Karpas-422 (cell line): Measurements from ENCODE around the gene KRTAP15-1. TPM values are rescaled to one million over a fixed set of nuclear protein-coding genes. Genes with fewer than 3 reads are reported as not detected.

Experiments used
- DNase-seq: peaks from one replicate; pipeline ENCODE4 v3.0.0-alpha.2; 2015
- H2AFZ ChIP-seq: fragments of 200-600 bp; sonication (generic); 2 replicates; pipeline ENCODE4 v1.6.1; 2014; ENCODE audit warnings: antibody characterized with exemption, low read length, mixed read lengths
- H3K27ac ChIP-seq: fragments of 200-600 bp; sonication (generic); 2 replicates; pipeline ENCODE4 v1.5.1; 2014; ENCODE audit warnings: mild to moderate bottlenecking, low read length, moderate library complexity
- H3K27me3 ChIP-seq: fragments of 200-600 bp; sonication (generic); 2 replicates; pipeline ENCODE4 v1.6.1; 2014; ENCODE audit warnings: low read length, mixed read lengths
- H3K36me3 ChIP-seq: fragments of 200-600 bp; sonication (generic); 2 replicates; pipeline ENCODE4 v1.6.1; 2014; ENCODE audit warnings: low read length, mixed read lengths; ENCODE audit not compliant: insufficient read depth
- H3K4me1 ChIP-seq: fragments of 200-600 bp; sonication (generic); 2 replicates; pipeline ENCODE4 v1.6.1; 2014; ENCODE audit warnings: mild to moderate bottlenecking, low read length, mixed read lengths
- H3K4me2 ChIP-seq: fragments of 200-600 bp; sonication (generic); 2 replicates; pipeline ENCODE4 v1.6.1; 2014; ENCODE audit warnings: low read length, low read depth, mild to moderate bottlenecking; ENCODE audit not compliant: poor library complexity, severe bottlenecking
- H3K4me3 ChIP-seq: fragments of 200-600 bp; sonication (generic); 2 replicates; pipeline ENCODE4 v1.5.1; 2014; ENCODE audit warnings: mild to moderate bottlenecking, antibody characterized with exemption, low read length, mixed read lengths
- H3K79me2 ChIP-seq: fragments of 200-600 bp; sonication (generic); 2 replicates; pipeline ENCODE4 v1.6.1; 2014; ENCODE audit warnings: mild to moderate bottlenecking, low read length, mixed read lengths
- H3K9ac ChIP-seq: fragments of 200-600 bp; sonication (generic); 2 replicates; pipeline ENCODE4 v1.6.0; 2014; ENCODE audit warnings: low read length
- H3K9me2 ChIP-seq: fragments of 200-600 bp; sonication (generic), shearing (Covaris generic); replicated peaks from 2 replicates; pipeline ENCODE4 v1.6.0; 2014; ENCODE audit warnings: mild to moderate bottlenecking, low read length, moderate library complexity; ENCODE audit not compliant: insufficient read depth
- H3K9me3 ChIP-seq: fragments of 300-700, 200-600 bp; sonication (generic); 2 replicates; pipeline ENCODE4 v1.6.1; 2014; ENCODE audit warnings: low read length, mixed read lengths
- H4K20me1 ChIP-seq: fragments of 200-600 bp; sonication (generic); 2 replicates; pipeline ENCODE4 v1.6.1; 2014; ENCODE audit warnings: mild to moderate bottlenecking, antibody characterized with exemption, low read length, low read depth; ENCODE audit not compliant: insufficient read depth
- total RNA-seq: library from RNA; depleted of rRNA; stranded (reverse); fragments of >200 nt; shearing (Covaris generic); gene quantifications from 2 replicates; pipeline ENCODE4 v1.2.3, GENCODE V29; 2014; ENCODE audit warnings: low replicate concordance; rRNA removed

The KRTAP15-1 gene, protein sequence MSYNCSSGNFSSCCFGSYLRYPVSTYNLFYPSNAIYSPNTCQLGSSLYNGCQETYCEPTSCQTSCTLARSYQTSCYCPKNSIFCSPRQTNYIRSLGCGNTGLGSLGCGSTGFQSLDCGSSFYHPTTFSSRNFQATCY
- not detected in 2 replicates for total RNA-seq

DNA sequence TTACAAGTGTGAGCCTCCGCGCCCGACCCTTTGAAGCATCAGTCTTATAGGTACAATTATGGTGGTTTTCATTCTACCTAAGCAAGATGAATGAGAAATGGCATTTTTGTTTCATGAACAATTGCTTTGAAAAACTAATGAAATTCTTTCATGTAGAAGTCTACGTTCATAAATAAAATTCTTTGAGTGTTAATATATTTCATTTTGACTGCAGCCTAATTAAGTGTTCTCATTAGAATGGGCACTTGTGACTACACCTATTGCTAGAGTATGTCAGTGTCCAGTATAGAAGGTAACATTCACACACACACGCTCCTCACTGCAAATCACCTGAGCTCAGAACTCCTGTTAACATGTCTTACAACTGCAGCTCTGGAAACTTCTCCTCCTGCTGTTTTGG is at the start of gene KRTAP15-1:
TSS of gene KRTAP15-1 (plus strand) at position 301 of the 400 bp plus-strand sequence. CDS start at position 354, 53 bp downstream.
- H2AFZ ChIP-seq, result no peak within 1 kb of the TSS
- H3K9me2 ChIP-seq, result no peaks in the 10 kb centered on the region
- H3K4me1 ChIP-seq, result no peaks in the 10 kb centered on the region
- H3K27me3 ChIP-seq, result no peaks in the 10 kb centered on the region
- H3K9me3 ChIP-seq, result no peaks in the 10 kb centered on the region
- no peak within 1 kb of the TSS for H3K4me3 ChIP-seq
- H3K79me2 ChIP-seq, result no peaks in the 10 kb centered on the region
- no peak within 1 kb of the TSS for H3K9ac ChIP-seq
- DNase-seq, result no peak
- H3K36me3 ChIP-seq, result no peaks in the 10 kb centered on the region
- H4K20me1 ChIP-seq, result no peaks in the 10 kb centered on the region
- H3K27ac ChIP-seq, result no peak within 1 kb of the TSS
- no peak within 1 kb of the TSS for H3K4me2 ChIP-seq

DNA sequence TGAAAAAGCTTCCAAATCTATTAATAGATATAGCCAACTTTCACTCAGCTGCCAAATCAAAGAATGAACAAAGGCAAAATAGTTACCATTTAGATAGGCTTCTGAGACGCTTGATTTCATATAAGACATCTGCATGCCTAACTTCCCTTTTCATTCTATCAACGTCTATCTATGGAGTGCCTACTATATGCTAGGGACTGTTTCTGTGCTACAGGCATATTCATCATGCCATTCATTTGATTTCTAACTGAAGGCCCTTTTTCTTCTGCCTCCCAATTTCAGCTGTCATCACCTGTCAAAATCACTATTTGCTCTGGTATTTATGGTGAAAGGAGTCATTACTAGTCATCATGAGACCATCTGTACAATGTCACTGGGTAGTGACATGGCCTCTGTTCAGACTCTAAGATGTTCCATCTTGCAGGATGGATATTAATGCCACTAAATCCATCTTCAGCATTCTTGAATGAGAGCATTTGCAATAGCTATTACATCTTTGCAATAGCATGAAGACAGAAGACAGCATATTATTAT is 48.5 kb upstream of the KRTAP15-1 start:
- no peak overlapping the region for H3K4me2 ChIP-seq
- H3K27me3 ChIP-seq, result no peaks in the 10 kb centered on the region
- H3K9me2 ChIP-seq, result no peaks in the 10 kb centered on the region
- H3K4me3 ChIP-seq, result no peak overlapping the region
- no peak for DNase-seq
- H3K79me2 ChIP-seq, result no peaks in the 10 kb centered on the region
- H2AFZ ChIP-seq, result no peak overlapping the region
- no peaks in the 10 kb centered on the region for H3K4me1 ChIP-seq
- no peaks in the 10 kb centered on the region for H3K36me3 ChIP-seq
- no peak overlapping the region for H3K27ac ChIP-seq
- no peaks in the 10 kb centered on the region; the same call in 1 of the 2 replicates for H3K9me3 ChIP-seq
- H4K20me1 ChIP-seq, result no peaks in the 10 kb centered on the region
- H3K9ac ChIP-seq, result no peak overlapping the region

DNA sequence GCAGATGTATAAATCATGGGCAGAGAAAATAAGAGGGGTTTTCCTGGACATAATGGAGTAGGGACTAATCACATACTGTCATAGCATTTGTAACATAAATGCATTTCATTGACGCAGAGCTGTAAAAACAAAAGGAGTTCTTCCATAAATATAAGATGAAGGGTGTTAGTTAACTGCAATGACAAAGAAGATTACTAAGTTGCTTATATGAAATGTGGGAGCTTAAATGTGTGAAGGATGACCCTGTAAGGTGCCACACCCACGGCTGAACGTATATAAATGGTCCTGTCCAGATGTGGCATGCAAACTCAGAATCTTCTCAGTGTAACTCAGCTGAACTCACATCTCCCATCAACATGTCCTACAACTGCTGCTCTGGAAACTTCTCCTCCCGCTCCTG is 44.3 kb upstream of the KRTAP15-1 start, which contains the start of gene KRTAP13-1:
TSS of gene KRTAP13-1 (plus strand) at position 301 of the 400 bp plus-strand sequence. CDS start at position 357, 56 bp downstream.
- no peak for DNase-seq
- H3K79me2 ChIP-seq, result no peaks in the 10 kb centered on the region

DNA sequence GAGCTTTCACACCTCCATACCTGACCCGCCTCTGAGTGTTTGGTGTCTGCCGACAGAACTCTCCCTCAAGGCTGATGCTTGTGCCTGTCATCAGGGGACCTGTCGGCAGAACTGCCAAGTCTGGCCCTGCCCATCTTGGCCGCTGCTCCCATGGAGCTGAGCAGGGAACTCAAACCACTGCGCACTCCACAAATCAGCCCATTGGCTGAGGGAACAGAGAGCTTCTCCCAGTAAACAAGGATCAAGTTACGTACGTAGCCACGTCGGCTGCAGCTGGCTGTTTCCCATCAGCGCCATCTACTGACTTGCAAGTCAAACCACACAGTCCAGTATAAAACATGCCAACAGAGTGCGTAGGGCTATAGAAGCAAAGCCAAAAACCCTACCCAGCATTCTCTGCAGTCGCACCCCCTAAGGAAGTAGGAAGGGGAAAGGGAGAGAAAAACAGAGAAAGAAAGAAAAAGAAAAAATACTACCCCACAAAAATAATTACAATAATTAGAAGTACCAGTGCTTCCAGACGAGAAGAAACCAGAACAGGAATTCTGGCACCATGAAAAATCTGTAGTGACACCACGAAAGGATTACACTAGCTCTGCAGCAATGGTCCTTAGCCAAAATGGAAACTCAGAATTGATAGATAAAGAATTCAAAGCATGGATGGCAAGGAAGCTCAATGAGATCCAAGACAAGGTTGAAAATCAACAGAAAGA is 31.1 kb upstream of the KRTAP15-1 start:
- DNase-seq, result peak; percentile 75
- H3K4me2 ChIP-seq, result no peak overlapping the region

More for the DNA sequence above, 44.3 kb upstream of the KRTAP15-1 start, which contains the start of gene KRTAP13-1:
- no peaks in the 10 kb centered on the region for H4K20me1 ChIP-seq
- no peak within 1 kb of the TSS for H2AFZ ChIP-seq
- H3K9me3 ChIP-seq, result no peaks in the 10 kb centered on the region
- no peaks in the 10 kb centered on the region for H3K27me3 ChIP-seq
- H3K9me2 ChIP-seq, result no peaks in the 10 kb centered on the region
- H3K4me2 ChIP-seq, result no peak within 1 kb of the TSS
- H3K9ac ChIP-seq, result no peak within 1 kb of the TSS
- no peaks in the 10 kb centered on the region for H3K36me3 ChIP-seq
- H3K4me1 ChIP-seq, result no peaks in the 10 kb centered on the region
- H3K4me3 ChIP-seq, result no peak within 1 kb of the TSS
- H3K27ac ChIP-seq, result no peak within 1 kb of the TSS

DNA sequence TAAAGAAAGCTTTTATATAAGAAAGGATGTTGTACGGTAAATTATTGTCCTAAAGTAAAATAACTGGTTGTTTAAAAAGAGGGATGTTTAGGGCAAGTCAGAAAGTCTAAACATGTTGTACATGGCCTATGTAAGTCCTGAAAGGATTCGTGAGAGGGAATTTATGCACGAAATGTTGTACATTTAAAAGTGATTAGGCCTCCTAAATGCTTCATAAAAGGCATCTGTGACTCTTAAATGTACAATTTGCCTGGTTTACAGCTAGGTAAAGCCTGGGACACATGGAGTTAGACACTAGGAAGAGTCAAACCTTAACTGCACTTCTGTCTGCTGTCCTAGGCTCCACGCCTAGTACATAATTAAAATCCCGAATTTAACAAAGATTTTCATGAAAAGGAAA is 24.1 kb upstream of the KRTAP15-1 start:
- Histone ChIP-seq H4K20me1 (no peaks in the 10 kb centered on the region), H3K4me1 (no peaks in the 10 kb centered on the region), H3K4me3 (no peak overlapping the region), H3K9ac (no peak overlapping the region), H3K9me2 (no peaks in the 10 kb centered on the region), H3K36me3 (no peaks in the 10 kb centered on the region), H3K27ac (no peak overlapping the region), H3K9me3 (no peaks in the 10 kb centered on the region; the same call in 1 of the 2 replicates), H3K27me3 (no peaks in the 10 kb centered on the region), H2AFZ (no peak overlapping the region), H3K4me2 (no peak overlapping the region), H3K79me2 (no peaks in the 10 kb centered on the region)
- DNase-seq, result no peak

More for the DNA sequence above, 31.1 kb upstream of the KRTAP15-1 start:
- H4K20me1 ChIP-seq, result no peaks in the 10 kb centered on the region
- no peaks in the 10 kb centered on the region for H3K4me1 ChIP-seq
- no peaks in the 10 kb centered on the region for H3K79me2 ChIP-seq
- peaks cover 6% of the 10 kb centered on the region; the same call in 1 of the 2 replicates for H3K9me3 ChIP-seq
- H3K27me3 ChIP-seq, result no peaks in the 10 kb centered on the region
- H3K9ac ChIP-seq, result no peak overlapping the region
- no peaks in the 10 kb centered on the region for H3K9me2 ChIP-seq
- H3K36me3 ChIP-seq, result no peaks in the 10 kb centered on the region
- no peak overlapping the region for H3K27ac ChIP-seq
- H2AFZ ChIP-seq, result no peak overlapping the region
- H3K4me3 ChIP-seq, result no peak overlapping the region

DNA sequence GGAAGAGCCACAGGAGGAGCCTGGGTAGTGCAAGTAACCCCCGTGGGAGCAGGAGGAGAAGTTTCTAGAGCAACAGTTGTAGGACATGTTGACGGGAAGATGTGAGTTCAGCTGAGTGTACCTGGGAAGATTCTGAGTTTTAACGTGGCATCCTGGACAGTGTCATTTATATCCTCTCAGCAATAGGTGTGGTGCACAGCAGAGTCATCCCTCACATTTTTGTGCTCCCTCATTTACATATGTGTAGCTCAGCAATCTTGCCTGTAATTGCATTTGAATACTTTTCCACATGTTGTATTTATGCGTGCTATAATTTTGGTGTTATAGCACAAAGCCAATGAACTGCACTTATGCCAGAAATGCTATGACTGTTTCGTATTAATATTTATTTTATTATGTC is 14.2 kb upstream of the KRTAP15-1 start, which contains the start of gene KRTAP13-3:
TSS of gene KRTAP13-3 (minus strand) at position 101 of the 400 bp plus-strand sequence. CDS start at position 87, 14 bp downstream.
- H3K36me3 ChIP-seq, result no peaks in the 10 kb centered on the region
- H3K4me1 ChIP-seq, result no peaks in the 10 kb centered on the region
- H3K27me3 ChIP-seq, result no peaks in the 10 kb centered on the region
- no peak within 1 kb of the TSS for H3K9ac ChIP-seq
- no peak within 1 kb of the TSS for H3K4me3 ChIP-seq
- H3K9me2 ChIP-seq, result no peaks in the 10 kb centered on the region
- DNase-seq, result no peak
- no peaks in the 10 kb centered on the region for H4K20me1 ChIP-seq
- H3K27ac ChIP-seq, result no peak within 1 kb of the TSS
- no peak within 1 kb of the TSS for H2AFZ ChIP-seq
- H3K4me2 ChIP-seq, result no peak within 1 kb of the TSS
- no peaks in the 10 kb centered on the region for H3K9me3 ChIP-seq
- no peaks in the 10 kb centered on the region for H3K79me2 ChIP-seq

DNA sequence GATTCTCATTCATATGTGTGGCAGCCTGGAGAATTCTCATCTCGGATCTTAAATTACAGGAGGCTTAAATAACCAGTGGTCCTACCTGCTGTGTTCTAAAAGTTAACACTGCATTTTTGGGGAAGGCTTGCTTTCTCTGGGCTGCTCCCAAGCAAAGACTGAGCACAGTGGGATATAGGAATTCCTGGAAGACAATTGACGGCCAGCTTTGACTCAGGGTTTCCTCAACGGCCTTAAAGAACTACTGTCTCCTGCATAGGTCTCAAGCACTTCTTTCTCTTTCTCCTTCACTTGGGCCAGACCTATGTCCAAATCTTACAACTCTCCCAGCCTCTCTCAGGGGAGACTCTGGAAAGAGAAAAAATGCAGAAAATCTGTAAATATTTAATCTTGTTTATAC is 13.3 kb upstream of the KRTAP15-1 start:
- no peak for DNase-seq
- Histone ChIP-seq H4K20me1 (no peaks in the 10 kb centered on the region), H3K36me3 (no peaks in the 10 kb centered on the region), H3K79me2 (no peaks in the 10 kb centered on the region), H2AFZ (no peak overlapping the region), H3K27me3 (no peaks in the 10 kb centered on the region), H3K4me1 (no peaks in the 10 kb centered on the region), H3K4me2 (no peak overlapping the region), H3K27ac (no peak overlapping the region), H3K9me2 (no peaks in the 10 kb centered on the region), H3K9me3 (no peaks in the 10 kb centered on the region), H3K4me3 (no peak overlapping the region), H3K9ac (no peak overlapping the region)

DNA sequence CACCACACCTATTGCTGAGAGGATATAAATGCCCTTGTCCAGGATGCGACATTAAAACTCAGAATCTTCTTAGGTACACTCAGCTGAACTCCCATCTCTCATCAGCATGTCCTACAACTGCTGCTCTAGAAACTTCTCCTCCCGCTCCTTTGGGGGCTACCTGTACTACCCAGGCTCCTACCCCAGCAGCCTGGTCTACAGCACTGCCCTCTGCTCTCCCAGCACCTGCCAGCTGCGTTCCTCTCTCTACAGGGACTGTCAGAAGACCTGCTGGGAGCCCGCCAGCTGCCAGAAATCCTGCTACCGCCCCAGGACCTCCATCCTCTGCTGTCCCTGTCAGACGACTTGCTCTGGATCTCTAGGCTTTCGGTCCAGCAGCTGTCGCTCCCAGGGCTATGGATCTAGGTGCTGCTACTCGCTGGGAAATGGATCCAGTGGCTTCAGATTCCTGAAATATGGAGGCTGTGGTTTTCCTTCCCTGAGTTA is 9.9 kb upstream of the KRTAP15-1 start, which contains the start of gene KRTAP13-4:
TSS of gene KRTAP13-4 (plus strand) at position 51 of the 486 bp plus-strand sequence. CDS start at position 107, 56 bp downstream.
- no peak within 1 kb of the TSS for H3K27ac ChIP-seq
- no peaks in the 10 kb centered on the region for H3K9me3 ChIP-seq

More for the DNA sequence above, 9.9 kb upstream of the KRTAP15-1 start, which contains the start of gene KRTAP13-4:
- no peak within 1 kb of the TSS for H3K4me3 ChIP-seq
- no peak for DNase-seq
- H4K20me1 ChIP-seq, result no peaks in the 10 kb centered on the region
- no peak within 1 kb of the TSS for H2AFZ ChIP-seq
- no peaks in the 10 kb centered on the region for H3K36me3 ChIP-seq
- H3K9me2 ChIP-seq, result no peaks in the 10 kb centered on the region
- H3K79me2 ChIP-seq, result no peaks in the 10 kb centered on the region
- H3K4me1 ChIP-seq, result no peaks in the 10 kb centered on the region
- no peak within 1 kb of the TSS for H3K9ac ChIP-seq
- H3K27me3 ChIP-seq, result no peaks in the 10 kb centered on the region
- no peak within 1 kb of the TSS for H3K4me2 ChIP-seq
